Stimulated activated CD8-positive, alpha-beta memory T cell treated with anti-CD3 and anti-CD28 coated beads, Interleukin-12 subunit alpha, Interleukin-12 subunit beta, amount 100 ng/mL, for 24 hours (primary cell): Measurements from ENCODE around the gene ENOX2.

ENCODE experiments used
- DNase-seq: peaks from one replicate; pipeline ENCODE4 v3.0.0-alpha.2; 2020; ENCODE audit errors: extremely low read depth

The ENOX2 gene

DNA sequence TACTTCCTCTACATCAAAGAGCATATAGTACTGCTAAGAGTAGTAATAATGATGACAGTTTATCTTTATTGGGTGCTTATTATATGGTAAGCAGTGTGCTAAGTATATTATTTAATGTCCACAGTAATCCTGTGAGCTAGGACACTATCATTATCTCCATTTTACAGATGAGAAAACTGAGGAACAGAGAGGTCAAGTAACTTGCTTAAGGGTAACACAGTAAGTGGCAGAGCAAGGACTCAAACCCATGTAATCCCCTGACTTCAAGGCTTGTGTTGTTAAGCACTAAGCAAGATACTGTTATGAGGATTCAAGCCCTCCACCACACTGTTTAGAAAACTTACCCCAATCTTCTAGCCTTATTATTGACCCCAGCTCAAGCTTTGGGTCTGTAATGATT, 202.4 kb downstream of the ENOX2 start:
- no peak for DNase-seq

DNA sequence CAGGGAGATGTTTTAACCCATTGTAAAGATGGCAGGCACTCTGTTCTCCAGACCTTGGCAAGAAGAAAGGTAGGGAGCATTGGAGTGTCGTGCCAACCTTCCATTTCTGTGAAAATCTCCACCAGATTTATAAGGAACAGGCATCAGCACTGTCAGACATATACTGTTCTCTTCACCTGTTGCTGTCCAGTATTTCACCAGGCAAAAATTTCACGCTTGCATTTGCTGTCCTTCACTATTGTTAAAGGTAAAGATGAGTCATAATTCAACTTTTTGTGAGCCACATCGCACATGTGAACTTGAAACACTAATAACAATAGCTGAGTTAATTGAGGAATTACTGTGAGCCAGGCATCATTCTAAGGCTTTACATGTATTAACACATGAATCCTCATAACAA, 203.4 kb downstream of the ENOX2 start:
- no peak for DNase-seq

DNA sequence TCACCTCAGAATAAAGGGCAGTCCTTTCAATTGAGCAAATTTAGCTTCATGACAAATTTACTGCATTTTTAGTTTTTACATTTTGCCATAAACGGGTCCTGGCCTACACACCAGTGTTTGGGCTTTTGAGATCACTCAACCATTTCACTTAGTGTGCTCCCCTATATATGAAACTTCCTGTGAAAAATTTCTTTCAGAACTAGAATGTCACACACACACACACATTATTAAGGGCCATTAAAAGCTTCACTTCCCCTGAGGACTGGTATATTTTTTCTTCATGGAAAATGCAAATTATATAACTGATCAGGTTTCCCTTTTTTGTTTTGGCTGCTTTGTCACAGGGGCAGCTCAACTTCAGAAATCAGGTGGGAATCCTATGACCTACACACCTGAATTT, 206.5 kb downstream of the ENOX2 start:
- DNase-seq: no peak

DNA sequence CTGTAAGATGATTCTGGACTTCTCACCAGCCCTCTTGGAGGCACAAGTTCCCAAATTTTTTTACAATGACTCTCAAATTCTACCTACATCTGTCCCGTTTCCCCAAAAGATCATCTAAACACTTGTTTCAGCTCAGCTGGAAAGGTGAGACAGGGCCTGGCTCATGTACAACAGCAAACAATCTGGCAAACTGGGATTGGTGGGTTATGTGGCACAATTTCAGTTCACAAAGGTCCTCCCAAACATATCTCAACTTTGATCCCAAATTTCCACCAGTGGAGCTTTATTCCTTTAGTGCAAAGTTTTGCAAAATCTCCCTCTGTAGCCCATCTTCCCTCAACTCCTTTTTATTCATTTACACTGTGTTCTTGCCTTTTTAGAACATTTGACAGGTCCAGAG, 207.1 kb downstream of the ENOX2 start:
- DNase-seq: no peak

DNA sequence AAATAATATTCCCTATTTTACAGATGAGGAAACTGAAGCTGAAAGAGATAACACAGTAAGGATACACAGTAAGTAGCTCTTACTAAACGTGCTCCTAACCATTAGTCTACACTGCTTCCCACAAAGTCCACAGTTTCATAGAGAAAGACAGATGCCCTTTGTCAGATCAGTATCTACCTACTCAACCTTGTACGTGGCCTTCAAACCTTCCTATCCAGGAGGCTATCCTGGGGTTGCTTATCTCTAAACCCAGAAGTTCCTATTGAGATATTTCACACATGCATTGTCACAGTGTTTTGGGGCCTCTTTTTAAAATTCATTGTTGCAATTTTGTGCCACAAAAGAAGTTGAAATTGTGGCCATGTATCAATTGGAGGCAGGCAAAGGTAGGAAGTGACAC, 208.0 kb downstream of the ENOX2 start:
- no peak for DNase-seq

DNA sequence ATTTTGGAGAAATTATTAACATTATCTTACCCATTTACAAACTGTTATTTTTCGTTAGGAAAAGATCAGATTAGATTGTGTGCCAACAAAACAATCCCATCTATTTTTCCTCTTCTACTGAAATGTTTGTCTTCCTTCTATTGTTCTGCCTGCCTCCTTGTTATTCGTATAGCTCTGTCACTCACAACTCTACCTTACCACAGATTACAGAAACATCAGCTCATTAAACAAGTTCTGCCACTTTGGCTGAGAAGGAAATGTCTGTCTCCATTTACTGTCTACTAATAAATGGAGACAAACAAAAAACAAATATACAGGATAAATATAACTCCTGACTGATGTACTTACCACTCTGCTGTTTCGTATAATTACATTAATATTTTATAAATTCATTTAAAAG, 211.4 kb downstream of the ENOX2 start:
- DNase-seq: no peak

DNA sequence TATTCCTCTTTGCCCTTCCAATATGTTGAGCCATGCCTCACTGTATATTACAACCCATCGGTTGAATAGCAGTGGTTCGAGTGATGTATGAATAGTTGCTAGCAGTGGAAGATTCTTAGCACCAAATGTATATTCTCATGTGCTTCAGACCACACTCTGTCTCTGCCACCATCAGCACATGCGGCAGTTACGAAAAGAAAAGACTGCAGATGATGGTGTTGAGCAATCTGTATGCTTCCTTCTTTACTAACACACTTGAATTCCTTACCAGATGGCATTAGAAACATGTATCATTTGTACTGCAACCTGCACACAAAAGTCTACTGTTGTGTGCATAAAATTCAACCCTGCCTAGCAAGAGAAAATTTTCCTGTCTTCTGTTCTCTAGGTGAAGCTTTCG, 214.6 kb downstream of the ENOX2 start:
- DNase-seq: no peak

DNA sequence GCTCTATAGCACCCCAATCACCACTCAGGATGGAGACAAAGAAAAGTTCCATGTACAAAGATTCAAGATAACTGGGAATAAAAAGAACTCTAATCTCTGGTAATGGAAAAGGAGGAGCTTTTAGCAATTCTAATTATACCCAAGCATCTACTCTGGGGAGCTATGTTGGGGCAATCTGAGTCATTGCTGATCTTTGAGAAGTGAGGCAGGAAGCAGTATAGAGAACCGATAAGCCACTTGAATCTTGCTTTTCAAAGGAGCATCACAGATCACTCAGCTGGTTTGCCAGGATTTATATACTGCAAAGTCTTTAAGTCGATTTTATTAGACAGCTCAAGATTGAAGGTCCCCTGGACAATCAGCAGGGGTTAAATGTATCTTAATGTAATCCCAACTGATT, 220.0 kb downstream of the ENOX2 start:
- no peak for DNase-seq

DNA sequence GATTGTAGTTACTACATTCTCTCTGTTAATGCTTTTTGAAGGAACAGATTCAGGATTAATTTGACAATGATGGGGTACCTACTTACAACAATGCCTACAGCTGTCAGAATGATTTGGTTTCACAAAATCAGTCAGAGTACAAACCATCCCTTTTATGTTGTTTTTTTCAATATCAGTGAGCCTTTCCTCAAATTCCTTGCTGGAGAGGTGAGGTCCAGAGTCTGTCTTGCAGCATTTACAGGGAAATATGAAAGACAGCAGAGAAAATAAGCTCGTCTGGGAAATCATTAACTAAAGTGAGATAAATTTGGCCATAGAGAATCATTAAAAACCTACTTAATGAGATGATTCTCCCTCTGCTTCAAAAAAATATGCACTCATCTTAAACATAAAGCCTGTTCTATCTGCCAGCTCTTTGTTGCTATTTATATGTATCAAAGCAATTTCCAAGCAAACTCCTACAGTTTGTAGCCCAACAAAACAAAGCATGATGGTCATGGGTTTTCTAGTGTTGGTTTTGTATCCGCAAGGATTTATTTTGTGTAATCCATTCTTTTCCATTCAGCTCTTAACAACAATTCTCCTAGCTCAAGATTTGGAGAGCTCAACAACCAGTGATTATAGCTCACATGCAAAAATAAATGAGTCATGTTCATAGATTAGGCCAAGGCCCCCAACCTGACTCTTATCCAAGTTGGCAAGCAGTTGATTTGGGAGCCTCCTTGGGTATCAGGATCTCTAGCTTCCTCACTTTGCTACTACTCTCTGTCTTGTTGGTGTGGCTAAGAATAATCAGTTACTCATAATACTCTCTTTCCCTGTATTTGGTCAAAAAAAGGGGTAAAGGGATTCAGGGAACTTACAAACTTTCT, 222.6 kb downstream of the ENOX2 start:
- DNase-seq: no peak

DNA sequence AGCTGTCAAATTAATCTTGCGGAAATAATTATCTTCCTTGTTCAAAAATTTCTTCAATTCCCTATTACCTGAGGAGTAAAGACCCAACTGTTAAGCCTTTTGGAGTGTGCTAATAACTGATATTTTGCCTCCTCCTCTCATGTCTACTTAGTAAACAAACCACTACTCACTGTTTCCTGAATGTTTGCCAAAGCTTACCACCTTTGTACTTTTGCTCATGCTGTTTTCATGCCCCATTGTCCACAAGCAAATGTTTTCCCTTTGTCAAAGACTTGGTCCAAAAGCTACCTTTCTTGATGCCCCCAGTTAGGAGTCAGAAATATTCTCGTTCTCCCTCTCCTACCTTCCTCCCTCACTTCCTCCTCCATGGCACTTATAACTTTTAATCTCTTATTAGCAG, 226.1 kb downstream of the ENOX2 start:
- no peak for DNase-seq

DNA sequence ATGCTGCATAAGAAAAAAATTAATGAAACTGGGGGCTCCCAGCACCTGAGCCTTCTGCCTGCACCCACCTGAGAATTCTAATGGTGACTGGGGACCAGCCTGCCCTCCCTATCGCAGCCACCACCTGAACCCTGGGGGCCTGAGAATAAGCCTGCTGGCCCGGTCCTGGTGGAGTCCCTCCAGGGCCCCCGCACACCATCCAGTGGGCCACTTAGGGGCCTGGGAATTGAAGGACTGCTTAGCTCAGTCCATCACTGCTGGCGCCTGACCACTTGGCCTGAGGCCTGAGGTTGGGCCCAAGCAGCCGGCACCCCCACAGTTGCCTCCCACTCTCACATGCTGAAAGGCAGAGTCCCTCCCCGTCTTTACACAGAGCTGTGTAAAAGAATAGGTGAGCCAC, 230.8 kb downstream of the ENOX2 start:
- DNase-seq: no peak

DNA sequence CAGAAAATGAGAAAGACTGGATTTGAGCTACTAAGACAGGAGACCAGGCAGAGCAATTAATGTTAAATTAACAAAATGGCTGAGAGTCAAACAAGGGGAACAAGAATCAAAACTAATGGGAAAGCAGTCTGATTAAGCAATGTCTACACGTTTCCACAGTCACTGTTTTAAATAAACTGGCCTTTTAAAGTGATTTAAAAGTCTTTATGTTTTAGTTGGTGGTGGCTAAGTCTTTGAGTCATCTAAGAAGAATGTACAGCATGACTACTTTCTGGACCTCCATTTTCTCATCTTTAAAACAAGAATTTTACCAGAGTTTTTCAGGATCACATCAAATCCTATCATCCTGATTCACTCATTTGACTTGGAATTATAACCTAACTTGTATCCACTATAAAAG, 233.8 kb downstream of the ENOX2 start:
- no peak for DNase-seq

DNA sequence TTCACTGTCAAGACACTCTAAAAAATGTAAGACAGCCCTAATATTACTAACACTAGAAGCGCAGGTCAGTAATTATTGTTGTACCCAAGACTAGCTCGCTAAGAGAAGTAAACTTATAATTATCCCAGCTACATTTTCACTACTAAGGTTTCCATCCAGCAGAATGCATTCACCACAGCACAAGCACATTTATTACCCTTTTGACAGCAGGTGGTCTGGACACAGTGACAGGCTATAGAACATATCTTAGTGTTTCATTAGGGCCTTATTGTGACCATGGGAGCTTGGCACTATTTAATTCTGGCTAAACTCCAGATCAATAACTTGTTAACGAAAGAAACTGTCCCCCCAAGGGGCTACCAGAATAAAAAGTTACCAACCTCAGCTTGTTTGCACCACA, 237.7 kb downstream of the ENOX2 start:
- no peak for DNase-seq

DNA sequence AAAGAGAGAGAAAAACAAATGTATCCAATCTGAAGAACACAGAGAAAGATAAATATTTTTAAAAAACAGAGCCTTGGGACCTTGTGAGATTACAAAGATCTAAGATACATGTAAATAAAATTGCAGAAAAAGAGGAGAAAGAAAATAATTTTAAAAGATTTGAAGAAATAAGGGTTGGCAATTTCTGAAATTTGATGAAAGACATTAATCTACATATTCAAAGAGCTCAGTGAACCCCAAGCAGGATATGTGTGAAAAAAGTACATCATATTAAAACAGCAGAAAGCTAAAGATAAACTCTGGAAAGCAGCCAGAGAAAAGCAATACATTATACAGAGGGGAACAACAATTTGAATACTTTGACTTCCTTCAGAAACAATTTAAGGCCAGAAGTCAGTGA, 244.7 kb downstream of the ENOX2 start:
- DNase-seq: no peak

DNA sequence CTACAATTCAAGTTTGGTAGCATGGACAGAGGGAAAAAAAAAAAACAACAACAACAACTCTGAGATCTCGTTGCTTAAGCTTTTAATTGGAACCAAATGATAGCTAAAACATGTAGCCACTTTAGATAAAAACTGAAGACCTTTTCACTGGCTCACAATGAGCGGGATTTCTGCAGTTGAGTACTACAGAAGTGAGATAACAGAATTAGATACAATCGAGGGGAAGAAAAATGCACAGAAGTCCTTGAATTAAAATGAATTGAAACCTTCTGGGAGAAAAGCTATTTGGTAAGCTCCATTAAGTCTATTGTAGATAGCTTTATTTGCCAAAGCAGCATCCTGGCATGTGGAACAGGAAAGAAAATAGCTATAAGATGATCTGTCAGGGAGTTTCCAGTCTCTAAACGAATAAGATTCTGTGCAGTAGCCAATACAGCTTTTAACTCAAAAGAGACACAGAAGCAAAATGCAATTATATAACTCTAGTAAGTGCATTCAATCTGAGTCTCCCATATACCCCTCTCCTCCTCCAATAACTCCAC, 248.5 kb downstream of the ENOX2 start:
- DNase-seq: no peak

DNA sequence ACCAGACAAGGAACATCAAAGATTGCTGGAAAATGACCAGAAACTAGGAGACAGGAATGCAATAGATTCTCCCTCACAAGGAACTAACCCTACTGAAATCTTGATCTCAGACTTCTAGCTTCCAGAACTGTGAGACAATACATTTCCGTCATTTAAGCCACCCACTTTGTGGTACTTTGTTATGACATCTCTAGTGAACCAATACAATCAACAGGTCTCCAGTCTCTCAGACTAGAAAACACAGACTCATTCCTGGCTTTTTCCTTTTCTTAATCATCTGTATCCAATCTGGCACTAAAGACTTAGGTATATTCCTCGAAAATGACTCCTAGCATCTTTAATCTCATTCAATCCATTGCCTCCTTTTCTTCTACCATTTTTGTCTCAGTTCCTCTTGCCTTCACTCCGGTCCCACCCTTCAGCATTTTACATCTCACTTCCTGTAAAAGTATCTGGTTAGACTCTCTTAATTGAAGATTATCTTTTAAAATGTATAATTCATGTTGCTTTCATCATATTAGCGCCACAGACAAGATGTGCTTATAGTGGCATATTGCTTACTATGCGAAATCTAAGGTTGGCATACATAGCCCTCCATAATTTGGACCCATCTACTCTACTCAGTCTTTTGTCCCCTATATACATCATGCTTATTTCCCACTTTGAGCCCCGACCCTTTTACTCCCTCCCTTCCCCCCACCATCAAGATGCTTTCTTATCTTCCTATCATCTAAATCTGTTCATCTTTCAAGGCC, 250.0 kb downstream of the ENOX2 start:
- no peak for DNase-seq

DNA sequence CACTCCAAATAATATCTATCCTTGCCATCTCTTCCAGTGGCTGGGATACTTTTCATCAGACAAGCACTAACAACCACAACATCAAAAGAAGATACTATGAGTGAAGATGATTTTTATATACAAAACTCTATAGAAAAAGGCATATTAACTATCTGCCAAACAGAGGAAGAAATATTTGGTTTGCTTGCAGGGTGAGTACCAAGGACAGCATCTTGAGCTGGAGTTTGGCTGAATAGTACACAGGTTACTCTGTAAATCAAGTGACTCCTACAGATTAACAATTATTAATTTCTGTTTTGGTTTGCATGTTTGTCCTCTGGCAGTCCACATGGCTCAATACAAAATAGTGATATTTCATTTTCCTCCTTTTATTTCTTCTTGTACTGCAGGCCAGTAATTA, 253.3 kb downstream of the ENOX2 start:
- no peak for DNase-seq

DNA sequence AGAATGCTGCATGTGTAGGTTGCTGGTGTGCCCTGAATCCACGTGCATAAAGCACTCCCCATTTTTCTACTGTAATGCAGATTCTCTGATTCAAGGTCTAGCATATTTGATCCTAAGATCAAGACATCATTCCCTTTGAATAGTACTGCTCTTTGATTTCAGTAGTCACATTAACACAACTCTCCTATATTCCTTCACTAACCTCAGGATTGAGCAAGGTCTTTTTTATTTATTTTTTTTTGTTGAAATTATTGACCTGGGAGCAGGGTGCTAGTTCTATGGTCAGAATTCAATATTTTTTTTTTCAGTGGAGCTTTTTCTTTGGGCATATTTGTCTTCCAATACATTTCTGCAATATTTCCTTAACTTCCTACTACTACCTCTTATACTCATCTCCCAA, 255.5 kb downstream of the ENOX2 start:
- no peak for DNase-seq

DNA sequence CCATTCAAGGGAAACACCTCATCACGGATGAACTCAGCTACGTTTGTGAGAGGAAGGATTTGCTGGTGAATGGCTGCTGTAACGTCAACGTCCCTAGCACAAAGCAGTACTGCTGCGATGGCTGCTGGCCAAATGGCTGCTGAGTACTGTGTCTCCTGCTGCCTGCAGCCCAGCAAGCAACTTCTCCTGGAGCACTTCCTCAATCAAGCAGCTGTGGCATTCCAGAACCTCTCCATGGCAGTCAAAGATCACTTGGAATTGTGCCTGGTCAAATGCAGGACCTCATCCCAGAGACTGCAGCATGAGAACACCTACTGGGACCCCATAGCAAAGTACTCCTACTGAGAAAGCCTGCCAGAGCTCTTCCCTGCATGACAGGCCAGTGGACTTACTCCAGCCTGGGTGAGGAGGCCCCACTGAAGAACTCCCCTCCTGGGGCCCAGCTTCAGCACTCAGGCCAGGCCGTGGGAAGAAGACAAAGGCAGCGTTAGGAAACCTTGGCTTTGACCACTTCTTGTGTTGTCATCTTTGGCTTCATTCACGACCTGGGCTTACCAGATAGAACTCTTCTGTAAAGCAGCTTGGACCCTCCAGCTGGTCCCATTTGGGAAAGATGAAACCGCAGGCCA, 256.9 kb downstream of the ENOX2 start:
- no peak for DNase-seq

DNA sequence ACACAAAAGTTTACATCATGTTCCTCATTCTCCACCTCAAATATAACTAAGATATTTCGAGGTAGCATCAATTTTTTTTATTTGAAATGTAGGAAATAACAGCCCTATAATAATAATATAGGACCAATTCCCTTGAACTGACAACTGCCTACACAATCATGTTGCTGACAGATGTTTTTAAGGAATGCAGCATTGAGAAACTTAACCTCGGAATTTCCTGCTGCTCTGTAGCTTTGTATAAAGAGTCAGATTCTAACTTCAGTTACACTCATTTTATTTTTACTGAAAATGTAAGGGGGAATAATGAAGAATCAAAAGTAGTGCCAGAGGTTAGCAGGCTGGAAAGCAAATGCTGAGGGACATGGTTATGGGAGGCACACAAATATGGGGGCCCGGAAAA, 265.4 kb downstream of the ENOX2 start:
- DNase-seq: no peak

DNA sequence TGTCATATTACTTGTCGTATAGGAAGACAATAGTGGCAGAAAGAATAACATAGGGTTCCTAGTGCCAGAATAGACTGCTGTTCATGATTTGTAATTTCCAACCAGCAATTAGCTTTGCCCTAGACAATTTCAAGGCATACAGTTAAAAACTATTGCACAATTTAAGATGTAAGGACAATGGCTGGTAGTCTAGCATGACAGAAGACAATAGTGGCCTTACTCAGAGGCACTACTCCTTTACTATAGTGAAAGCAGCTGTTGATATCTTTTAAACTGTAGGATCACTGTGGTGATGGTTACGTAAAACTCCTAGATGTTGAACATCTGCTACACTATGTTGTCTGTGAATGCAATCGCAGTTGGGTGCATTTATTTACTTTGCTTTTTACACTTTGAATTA, 266.7 kb downstream of the ENOX2 start:
- DNase-seq: no peak

DNA sequence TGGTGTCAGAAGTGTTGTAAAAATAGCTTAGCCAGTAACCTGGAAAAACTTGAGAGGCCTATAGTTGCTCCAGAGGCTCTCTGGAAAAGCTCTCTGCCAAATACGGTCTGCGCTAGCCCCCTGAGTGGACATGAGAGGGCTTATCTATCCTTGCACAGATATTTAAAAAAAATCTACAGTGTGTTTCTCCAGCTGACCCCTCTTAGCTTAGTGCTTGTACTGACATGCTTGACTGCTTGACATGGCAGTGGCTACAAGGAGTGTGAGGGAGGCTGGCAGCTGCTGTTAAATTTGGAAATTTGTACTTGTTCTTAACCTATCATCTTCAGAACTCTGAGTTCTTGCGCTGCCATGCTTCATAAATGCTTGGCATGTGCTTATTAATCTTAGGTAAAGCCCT, 272.0 kb downstream of the ENOX2 start:
- DNase-seq: no peak

DNA sequence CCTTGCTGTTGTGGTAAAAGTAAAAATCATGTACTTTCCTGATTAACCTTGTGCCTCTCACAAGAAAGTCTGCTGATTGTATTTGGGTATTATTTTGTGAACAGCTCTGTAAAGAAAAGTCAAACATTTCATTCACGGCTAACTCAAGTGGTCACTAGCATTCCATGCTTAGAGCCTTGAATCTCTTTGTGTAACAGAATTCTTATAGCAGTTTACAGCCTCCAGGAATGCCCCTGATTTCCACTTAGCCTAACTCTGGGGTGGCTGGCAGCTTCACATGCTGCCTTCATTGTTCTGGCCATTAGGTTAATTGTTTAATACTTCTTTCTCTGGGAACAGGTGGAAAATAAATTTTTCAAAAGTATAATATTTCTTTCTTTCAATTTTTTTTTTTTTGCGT, 274.5 kb downstream of the ENOX2 start:
- DNase-seq: no peak
